ENCODE data around the gene ZNF532. TPM values are rescaled to one million over a fixed set of nuclear protein-coding genes. Genes with fewer than 3 reads are reported as not detected.

ZNF532 gene
- total and polyA plus RNA-seq, 2 of the 13 experiments (the other 11 are each of a cell fraction or from before 2014, with no cell fraction given), result not detected

GRCh38 chr18:58902961-58903360 is 38.3 kb downstream of the ZNF532 start:
- in situ Hi-C loops (cut with HindIII; ENCODE audit: extremely low pct_ligation_motif_present, low pct_unique_long_range_greater_than_20kb) (no loop called here), intact Hi-C loops (cut with micrococcal nuclease; ENCODE audit: unreplicated experiment) (no loop called here)
- ATAC-seq (no peak), FAIRE-seq (no peak), DNase-seq (ENCODE audit: low spot score) (no peak)
- ChIA-PET CTCF (ENCODE audit: low intra/inter-chr PET ratio, low total read pairs) (no interaction called here), POLR2A (no interaction called here)
- Histone ChIP-seq H3K79me2 (ENCODE audit: insufficient read depth, low read length) (no peaks in the 10 kb centered on the region), H3K4me1 (ENCODE audit: insufficient read depth, low read length) (no peaks in the 10 kb centered on the region), H3K27ac (ENCODE audit: extremely low read length, insufficient read depth, low read length) (no peak overlapping the region), H3K4me3 (replicated peaks in 1 of 3; ENCODE audit: insufficient read depth in 1 of 3, low read depth in 2 of 3, low read length in 3 of 3) (no peak overlapping the region), H2AFZ (ENCODE audit: low read length) (no peak overlapping the region), H4K20me1 (ENCODE audit: insufficient read depth, low read length) (no peaks in the 10 kb centered on the region), H3K9me3 (ENCODE audit: low read length) (no peaks in the 10 kb centered on the region), H3K4me2 (ENCODE audit: low read depth, low read length) (no peak overlapping the region), H3K36me3 (replicated peaks in 1 of 2; ENCODE audit: control insufficient read depth in 1 of 2, insufficient read depth in 2 of 2, low read length in 2 of 2) (no peaks in the 10 kb centered on the region), H3K9ac (ENCODE audit: insufficient read depth, low read depth, low read length) (no peak overlapping the region), H3K27me3 (ENCODE audit: control insufficient read depth in 1 of 2, insufficient read depth in 2 of 2, low read length in 2 of 2) (peaks cover 0 to 40% of the 10 kb centered on the region in 2 experiments)
- no peak for TF ChIP-seq ZNF564 (CRISPR knock-in tag; IDR thresholded peaks at IDR 0.05)
- TF ChIP-seq HHEX (CRISPR knock-in tag; IDR thresholded peaks at IDR 0.05), result no peak
- TF ChIP-seq JUN (CRISPR knock-in tag; IDR thresholded peaks at IDR 0.05), result no peak
- TF ChIP-seq ZNF333 (CRISPR knock-in tag; IDR thresholded peaks at IDR 0.05; ENCODE audit: borderline replicate concordance), result no peak
- TF ChIP-seq ZFP36L2 (CRISPR knock-in tag; IDR thresholded peaks at IDR 0.05), result no peak
- no peak for TF ChIP-seq FOXP1 (IDR thresholded peaks at IDR 0.05)
- TF ChIP-seq FOXP1 (CRISPR knock-in tag; IDR thresholded peaks at IDR 0.05), result no peak
- no peak for TF ChIP-seq THAP8 (CRISPR knock-in tag; IDR thresholded peaks at IDR 0.05; ENCODE audit: borderline replicate concordance)
- TF ChIP-seq ZSCAN31 (CRISPR knock-in tag; IDR thresholded peaks at IDR 0.05; ENCODE audit: low read depth), result no peak
- no peak for TF ChIP-seq GMEB2 (CRISPR knock-in tag; IDR thresholded peaks at IDR 0.05; ENCODE audit: low read depth)
- TF ChIP-seq ZNF143 (CRISPR knock-in tag; IDR thresholded peaks at IDR 0.05), result no peak
- TF ChIP-seq RFX5 (IDR thresholded peaks at IDR 0.05; ENCODE audit: low read depth, low read length), result no peak
- TF ChIP-seq MXD1 (CRISPR knock-in tag; IDR thresholded peaks at IDR 0.05), result no peak
- no peak for TF ChIP-seq XRCC5 (optimal IDR thresholded peaks at IDR 0.05; ENCODE audit: low read length)
- no peak for TF ChIP-seq SPEN (CRISPR knock-in tag; IDR thresholded peaks at IDR 0.05; ENCODE audit: low read depth)
- no peak for TF ChIP-seq EHMT2 (IDR thresholded peaks at IDR 0.05; ENCODE audit: borderline replicate concordance, low read depth, low read length)
- no peak for TF ChIP-seq GTF3A (CRISPR knock-in tag; conservative IDR thresholded peaks at IDR 0.05)
- TF ChIP-seq PAF1 (CRISPR knock-in tag; IDR thresholded peaks at IDR 0.05), result no peak
- BruUV-seq (replicated peaks), result no TSS peak
- 31% methylated on average over 5 of the region's 5 CpGs for WGBS (ENCODE audit: low lambda C conversion rate)
